ENCODE data around the gene RPS6KL1.

The RPS6KL1 gene

GRCh38 chr14:74961238-74961911 is 38.3 kb upstream of the RPS6KL1 start:
- no peak for ATAC-seq
- TF ChIP-seq ZNF565 (CRISPR knock-in tag; conservative IDR thresholded peaks at IDR 0.05; ENCODE audit: low read depth) (no peak), ZFP3 (CRISPR knock-in tag; IDR thresholded peaks at IDR 0.05) (no peak), ARNTL (CRISPR knock-in tag; IDR thresholded peaks at IDR 0.05; ENCODE audit: borderline replicate concordance, low read depth) (no peak), ZC3H10 (CRISPR knock-in tag; IDR thresholded peaks at IDR 0.05) (no peak), ZFP30 (CRISPR knock-in tag; IDR thresholded peaks at IDR 0.05) (no peak), PPARA (CRISPR knock-in tag; IDR thresholded peaks at IDR 0.05; ENCODE audit: borderline replicate concordance) (no peak), CSDC2 (CRISPR knock-in tag; IDR thresholded peaks at IDR 0.05) (no peak), TSHZ2 (CRISPR knock-in tag; IDR thresholded peaks at IDR 0.05) (no peak), ESRRG (CRISPR knock-in tag; IDR thresholded peaks at IDR 0.05) (no peak)
- TF ChIP-seq, protein P1, sequence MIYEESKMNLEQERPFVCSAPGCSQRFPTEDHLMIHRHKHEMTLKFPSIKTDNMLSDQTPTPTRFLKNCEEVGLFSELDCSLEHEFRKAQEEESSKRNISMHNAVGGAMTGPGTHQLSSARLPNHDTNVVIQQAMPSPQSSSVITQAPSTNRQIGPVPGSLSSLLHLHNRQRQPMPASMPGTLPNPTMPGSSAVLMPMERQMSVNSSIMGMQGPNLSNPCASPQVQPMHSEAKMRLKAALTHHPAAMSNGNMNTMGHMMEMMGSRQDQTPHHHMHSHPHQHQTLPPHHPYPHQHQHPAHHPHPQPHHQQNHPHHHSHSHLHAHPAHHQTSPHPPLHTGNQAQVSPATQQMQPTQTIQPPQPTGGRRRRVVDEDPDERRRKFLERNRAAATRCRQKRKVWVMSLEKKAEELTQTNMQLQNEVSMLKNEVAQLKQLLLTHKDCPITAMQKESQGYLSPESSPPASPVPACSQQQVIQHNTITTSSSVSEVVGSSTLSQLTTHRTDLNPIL (CRISPR knock-in tag; IDR thresholded peaks at IDR 0.05; ENCODE audit: low read depth): no peak
- TF ChIP-seq, protein P2, sequence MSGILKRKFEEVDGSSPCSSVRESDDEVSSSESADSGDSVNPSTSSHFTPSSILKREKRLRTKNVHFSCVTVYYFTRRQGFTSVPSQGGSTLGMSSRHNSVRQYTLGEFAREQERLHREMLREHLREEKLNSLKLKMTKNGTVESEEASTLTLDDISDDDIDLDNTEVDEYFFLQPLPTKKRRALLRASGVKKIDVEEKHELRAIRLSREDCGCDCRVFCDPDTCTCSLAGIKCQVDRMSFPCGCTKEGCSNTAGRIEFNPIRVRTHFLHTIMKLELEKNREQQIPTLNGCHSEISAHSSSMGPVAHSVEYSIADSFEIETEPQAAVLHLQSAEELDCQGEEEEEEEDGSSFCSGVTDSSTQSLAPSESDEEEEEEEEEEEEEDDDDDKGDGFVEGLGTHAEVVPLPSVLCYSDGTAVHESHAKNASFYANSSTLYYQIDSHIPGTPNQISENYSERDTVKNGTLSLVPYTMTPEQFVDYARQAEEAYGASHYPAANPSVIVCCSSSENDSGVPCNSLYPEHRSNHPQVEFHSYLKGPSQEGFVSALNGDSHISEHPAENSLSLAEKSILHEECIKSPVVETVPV (CRISPR knock-in tag; IDR thresholded peaks at IDR 0.05): no peak

GRCh38 chr14:74960736-74961135 is 37.7 kb upstream of the RPS6KL1 start:
- TF ChIP-seq ZNF8 (CRISPR knock-in tag; IDR thresholded peaks at IDR 0.05) (no peak), ZFP30 (CRISPR knock-in tag; IDR thresholded peaks at IDR 0.05) (no peak), GLIS3 (CRISPR knock-in tag; IDR thresholded peaks at IDR 0.05) (no peak), ZC3H10 (CRISPR knock-in tag; IDR thresholded peaks at IDR 0.05) (no peak), TCF4 (CRISPR knock-in tag; IDR thresholded peaks at IDR 0.05; ENCODE audit: borderline replicate concordance) (no peak), ESRRG (CRISPR knock-in tag; IDR thresholded peaks at IDR 0.05) (no peak), CSDC2 (CRISPR knock-in tag; IDR thresholded peaks at IDR 0.05) (no peak), ZNF70 (CRISPR knock-in tag; IDR thresholded peaks at IDR 0.05) (no peak), PPARA (CRISPR knock-in tag; IDR thresholded peaks at IDR 0.05; ENCODE audit: borderline replicate concordance) (no peak), TOX (CRISPR knock-in tag; IDR thresholded peaks at IDR 0.05; ENCODE audit: borderline replicate concordance) (no peak), POU6F1 (CRISPR knock-in tag; IDR thresholded peaks at IDR 0.05; ENCODE audit: borderline replicate concordance, low read depth) (no peak), RARB (CRISPR knock-in tag; IDR thresholded peaks at IDR 0.05) (no peak), ZNF565 (CRISPR knock-in tag; conservative IDR thresholded peaks at IDR 0.05; ENCODE audit: low read depth) (no peak), ZFP3 (CRISPR knock-in tag; IDR thresholded peaks at IDR 0.05) (no peak), OSR1 (CRISPR knock-in tag; IDR thresholded peaks at IDR 0.05) (no peak), SNAI2 (CRISPR knock-in tag; IDR thresholded peaks at IDR 0.05) (no peak)
- TF ChIP-seq, protein P1 (CRISPR knock-in tag; IDR thresholded peaks at IDR 0.05; ENCODE audit: low read depth): no peak
- TF ChIP-seq, protein P2 (CRISPR knock-in tag; IDR thresholded peaks at IDR 0.05): no peak
- ATAC-seq: no peak

All from SK-N-SH treated with all-trans-retinoic acid at 6 μM for 48 hours (cell line).